ENCODE measurements around the gene ZBTB7B. TPM values are rescaled to one million over a fixed set of nuclear protein-coding genes. Genes with fewer than 3 reads are reported as not detected.

Gene ZBTB7B
- total RNA-seq, 1 experiment from 2014 or later = 30.6 TPM

- DNase-seq (ENCODE audit: low spot score) = no peak
- in situ Hi-C loops (cut with HindIII; ENCODE audit: low sequenced_read_pairs) = no loop called here
Observed at GRCh38 chr1:155064832-155065429, 62.3 kb downstream of the ZBTB7B start.

GRCh38 chr1:155066777-155067176, 64.2 kb downstream of the ZBTB7B start:
- DNase-seq (ENCODE audit: low spot score) = no peak
- in situ Hi-C loops (cut with HindIII; ENCODE audit: low sequenced_read_pairs) = no loop called here

Other genes starting within 250 kb of the ZBTB7B start
- gene KCNN3, start 132.5 kb upstream of the ZBTB7B start, total RNA-seq (2014; rRNA removed; shearing (Covaris generic)) = under 0.01 and 0.64 TPM in 2 replicates
- gene PMVK, start 66.1 kb upstream of the ZBTB7B start, total RNA-seq (2014; rRNA removed; shearing (Covaris generic)) = 66.5 and 70.3 TPM in 2 replicates
- 25.9 and 36.5 TPM in 2 replicates for gene PBXIP1, start 46.7 kb upstream of the ZBTB7B start, total RNA-seq (2014; rRNA removed; shearing (Covaris generic))
- gene PYGO2, start 41.0 kb upstream of the ZBTB7B start, total RNA-seq (2014; rRNA removed; shearing (Covaris generic)) = 16.9 and 24.2 TPM in 2 replicates
- gene SHC1, start 32.1 kb upstream of the ZBTB7B start, total RNA-seq (2014; rRNA removed; shearing (Covaris generic)) = 204 and 265 TPM in 2 replicates
- 187 and 192 TPM in 2 replicates for gene CKS1B, start 28.1 kb upstream of the ZBTB7B start, total RNA-seq (2014; rRNA removed; shearing (Covaris generic))
- 39.9 and 49.4 TPM in 2 replicates for gene FLAD1, start 19.5 kb upstream of the ZBTB7B start, total RNA-seq (2014; rRNA removed; shearing (Covaris generic))
- gene LENEP, start 9.2 kb upstream of the ZBTB7B start, total RNA-seq (2014; rRNA removed; shearing (Covaris generic)) = 0.74 TPM in 1 of 2 replicates, not detected in the other
- gene DCST2, start 31.0 kb downstream of the ZBTB7B start, total RNA-seq (2014; rRNA removed; shearing (Covaris generic)) = 0.31 TPM in 1 of 2 replicates, not detected in the other
- not detected in 2 replicates for gene DCST1, start 31.0 kb downstream of the ZBTB7B start, total RNA-seq (2014; rRNA removed; shearing (Covaris generic))
- gene ADAM15, start 48.5 kb downstream of the ZBTB7B start, total RNA-seq (2014; rRNA removed; shearing (Covaris generic)) = 82.2 and 92.9 TPM in 2 replicates
- 14.0 and 26.2 TPM in 2 replicates for gene EFNA4, start 60.9 kb downstream of the ZBTB7B start, total RNA-seq (2014; rRNA removed; shearing (Covaris generic))
- 3.3 and 5.1 TPM in 2 replicates for gene EFNA3, start 76.0 kb downstream of the ZBTB7B start, total RNA-seq (2014; rRNA removed; shearing (Covaris generic))
- gene EFNA1, start 125.1 kb downstream of the ZBTB7B start, total RNA-seq (2014; rRNA removed; shearing (Covaris generic)) = 2.8 and 5.3 TPM in 2 replicates
- 15.9 and 19.8 TPM in 2 replicates for gene SLC50A1, start 133.1 kb downstream of the ZBTB7B start, total RNA-seq (2014; rRNA removed; shearing (Covaris generic))
- 83.3 and 104 TPM in 2 replicates for gene DPM3, start 137.7 kb downstream of the ZBTB7B start, total RNA-seq (2014; rRNA removed; shearing (Covaris generic))
- gene KRTCAP2, start 170.5 kb downstream of the ZBTB7B start, total RNA-seq (2014; rRNA removed; shearing (Covaris generic)) = 177 and 223 TPM in 2 replicates
- gene TRIM46, start 171.0 kb downstream of the ZBTB7B start, total RNA-seq (2014; rRNA removed; shearing (Covaris generic)) = 0.14 and 0.37 TPM in 2 replicates
- 75.4 and 79.8 TPM in 2 replicates for gene THBS3, start 205.1 kb downstream of the ZBTB7B start, total RNA-seq (2014; rRNA removed; shearing (Covaris generic))
- 125 and 126 TPM in 2 replicates for gene MTX1, start 205.9 kb downstream of the ZBTB7B start, total RNA-seq (2014; rRNA removed; shearing (Covaris generic))

Measured in G401 (cell line).